HG03378 (cell line): ENCODE results near the gene ADCY9.
"Not testable (repeated sequence)": the region's sequence is repeated elsewhere in the genome, so short reads cannot be mapped to it uniquely, and the experiment has no call there.

ENCODE experiments used
- ATAC-seq: cut with Tn5 transposase; IDR thresholded peaks from one replicate; pipeline ENCODE4 v1.9.1; 2021; ENCODE audit warnings: mild to moderate bottlenecking, moderate library complexity; ENCODE audit not compliant: unreplicated experiment

ADCY9 gene

GRCh38 chr16:4116325-4117249, at the start of gene ADCY9:
Gene ADCY9, minus strand, starts transcription at chr16:4116442. Its CDS starts 1,000 bp downstream, at chr16:4115442.
- ATAC-seq: no peak

GRCh38 chr16:4160658-4161430, 44.6 kb upstream of the ADCY9 start:
- ATAC-seq: peak; percentile 87

GRCh38 chr16:4159726-4160125, 43.5 kb upstream of the ADCY9 start:
- no peak for ATAC-seq

- no peak for ATAC-seq
Observed at GRCh38 chr16:4158143-4159093, 42.2 kb upstream of the ADCY9 start.

GRCh38 chr16:4157376-4157825, 41.2 kb upstream of the ADCY9 start:
- ATAC-seq: no peak

GRCh38 chr16:4156503-4156902, 40.3 kb upstream of the ADCY9 start:
- not testable (repeated sequence) for ATAC-seq

- ATAC-seq: not testable (repeated sequence)
Observed at GRCh38 chr16:4153364-4153763, 37.1 kb upstream of the ADCY9 start.

- no peak for ATAC-seq
Observed at GRCh38 chr16:4152267-4152666, 36.0 kb upstream of the ADCY9 start.

GRCh38 chr16:4147236-4147635, 31.0 kb upstream of the ADCY9 start:
- ATAC-seq: no peak

GRCh38 chr16:4142268-4142667, 26.0 kb upstream of the ADCY9 start:
- peak; percentile 71 for ATAC-seq

GRCh38 chr16:4141604-4142003, 25.4 kb upstream of the ADCY9 start:
- no peak for ATAC-seq

- ATAC-seq: no peak
Observed at GRCh38 chr16:4140652-4141051, 24.4 kb upstream of the ADCY9 start.

GRCh38 chr16:4139968-4140367, 23.7 kb upstream of the ADCY9 start:
- ATAC-seq: no peak

- ATAC-seq: no peak
Observed at GRCh38 chr16:4138713-4139112, 22.5 kb upstream of the ADCY9 start.

- ATAC-seq: no peak
Observed at GRCh38 chr16:4137438-4137837, 21.2 kb upstream of the ADCY9 start.

- no peak for ATAC-seq
Observed at GRCh38 chr16:4136229-4136813, 20.1 kb upstream of the ADCY9 start.

GRCh38 chr16:4135537-4135936, 19.3 kb upstream of the ADCY9 start:
- no peak for ATAC-seq

GRCh38 chr16:4133897-4134372, 17.7 kb upstream of the ADCY9 start:
- no peak for ATAC-seq

GRCh38 chr16:4131621-4132020, 15.4 kb upstream of the ADCY9 start:
- no peak for ATAC-seq
